Measurements from ENCODE around the gene FITM2.
A peak's percentile ranks its signal among the peaks of the same experiment; 100 is the strongest.
"Not testable (repeated sequence)": the region's sequence is repeated elsewhere in the genome, so short reads cannot be mapped to it uniquely, and the experiment has no call there.

FITM2 gene, protein sequence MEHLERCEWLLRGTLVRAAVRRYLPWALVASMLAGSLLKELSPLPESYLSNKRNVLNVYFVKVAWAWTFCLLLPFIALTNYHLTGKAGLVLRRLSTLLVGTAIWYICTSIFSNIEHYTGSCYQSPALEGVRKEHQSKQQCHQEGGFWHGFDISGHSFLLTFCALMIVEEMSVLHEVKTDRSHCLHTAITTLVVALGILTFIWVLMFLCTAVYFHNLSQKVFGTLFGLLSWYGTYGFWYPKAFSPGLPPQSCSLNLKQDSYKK

GRCh38 chr20:44310664-44311639 is at the start of gene FITM2:
Gene FITM2, minus strand, starts transcription at chr20:44311202. Its CDS starts 54 bp downstream, at chr20:44311148.
- DNase-seq: peak; percentile 98

- no peak for DNase-seq
Measured at GRCh38 chr20:44360221-44360620, 49.2 kb upstream of the FITM2 start.

- no peak for DNase-seq
Measured at GRCh38 chr20:44358776-44359175, 47.8 kb upstream of the FITM2 start.

DNA sequence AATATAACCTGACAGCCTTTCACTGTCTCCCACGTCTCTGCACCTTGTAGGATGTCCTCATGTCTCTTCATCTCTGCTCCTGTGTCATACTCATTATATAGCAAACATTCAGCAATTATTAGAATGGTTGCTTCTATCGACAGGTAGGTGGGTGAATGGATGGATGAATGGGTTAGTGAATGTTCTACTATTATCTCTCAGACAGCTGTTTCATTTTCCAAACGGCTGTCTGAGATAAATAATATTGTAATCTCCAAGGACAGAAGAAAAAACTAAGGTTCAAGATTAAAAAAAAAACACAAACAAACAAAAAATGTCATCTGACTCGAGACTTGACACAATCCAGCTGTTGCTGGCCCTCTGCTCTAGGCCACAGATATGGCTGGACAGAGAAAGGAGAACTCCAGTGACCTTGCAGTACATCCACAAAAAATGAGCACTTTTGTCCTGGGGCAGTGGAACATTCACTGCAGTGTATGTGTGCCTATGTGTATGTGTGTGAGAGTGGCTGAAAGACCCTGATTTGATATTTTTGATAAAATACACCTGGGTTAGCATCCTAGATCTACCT is 46.6 kb upstream of the FITM2 start:
- no peak for DNase-seq

DNA sequence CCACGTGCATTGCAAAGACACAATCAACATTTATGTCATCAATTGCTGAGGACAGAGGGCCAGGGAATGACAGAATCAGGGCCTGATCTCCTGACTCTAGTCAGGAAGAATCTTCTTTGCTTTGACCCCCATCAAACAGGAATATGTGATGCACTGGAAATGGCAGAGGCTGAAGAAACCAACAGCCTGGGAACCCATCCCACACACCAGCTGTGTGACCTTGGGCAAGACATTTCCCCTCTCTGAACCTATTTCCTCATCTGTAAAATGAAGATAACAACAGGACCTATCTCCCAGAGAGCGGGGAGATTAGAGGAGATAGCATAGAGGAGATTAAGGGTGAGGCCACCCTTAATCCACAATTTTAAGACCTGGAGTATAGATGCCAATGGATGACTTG is 46.0 kb upstream of the FITM2 start:
- no peak for DNase-seq

DNA sequence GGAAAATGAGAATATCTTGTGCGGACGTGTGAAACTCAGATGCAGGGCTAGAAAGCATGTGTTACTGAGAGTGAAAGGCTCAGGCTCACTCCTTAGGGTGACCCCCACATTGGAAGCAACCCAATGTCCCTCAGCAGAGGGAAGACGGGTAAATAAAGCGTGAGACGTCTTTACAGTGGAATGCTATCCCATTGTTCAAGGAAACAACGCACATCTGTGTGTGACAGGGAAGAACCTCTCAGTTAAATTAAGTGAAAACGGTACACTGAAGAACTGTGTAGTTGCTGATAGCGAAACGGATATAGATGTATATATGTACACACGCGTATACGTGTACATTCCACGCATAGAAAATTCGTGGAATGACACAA is 45.3 kb upstream of the FITM2 start:
- DNase-seq: no peak

GRCh38 chr20:44355498-44356352 is 44.7 kb upstream of the FITM2 start, which contains the start of gene HNF4A:
Gene HNF4A, plus strand, starts transcription at chr20:44355699. Its CDS starts 106 bp downstream, at chr20:44355805.
- no peak for DNase-seq

- DNase-seq: no peak
Measured at GRCh38 chr20:44354979-44355497, 44.0 kb upstream of the FITM2 start.

GRCh38 chr20:44350567-44350966 is 39.6 kb upstream of the FITM2 start:
- no peak for DNase-seq

- DNase-seq: no peak
Measured at GRCh38 chr20:44349349-44349748, 38.3 kb upstream of the FITM2 start.

- no peak for DNase-seq
Measured at GRCh38 chr20:44348168-44348659, 37.2 kb upstream of the FITM2 start.

- not testable (repeated sequence) for DNase-seq
Measured at GRCh38 chr20:44345941-44346340, 34.9 kb upstream of the FITM2 start.

DNA sequence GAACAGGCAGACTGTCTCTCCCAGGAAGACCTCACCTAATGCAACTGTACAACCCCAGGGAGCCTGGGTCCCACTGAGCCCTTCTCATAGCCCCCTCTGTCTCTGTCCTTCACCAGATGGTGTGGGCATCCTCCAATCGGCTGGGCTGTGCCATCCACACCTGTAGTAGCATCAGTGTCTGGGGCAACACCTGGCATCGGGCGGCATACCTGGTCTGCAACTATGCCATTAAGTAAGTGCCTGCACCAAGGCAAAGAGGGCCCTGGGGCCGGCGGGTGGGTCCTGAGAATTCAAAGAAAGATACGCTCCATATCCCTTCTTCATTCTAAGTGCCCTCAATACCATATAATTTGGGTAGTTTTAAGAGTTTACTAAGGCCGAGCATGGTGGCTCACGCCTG is 34.1 kb upstream of the FITM2 start:
- no peak for DNase-seq

DNA sequence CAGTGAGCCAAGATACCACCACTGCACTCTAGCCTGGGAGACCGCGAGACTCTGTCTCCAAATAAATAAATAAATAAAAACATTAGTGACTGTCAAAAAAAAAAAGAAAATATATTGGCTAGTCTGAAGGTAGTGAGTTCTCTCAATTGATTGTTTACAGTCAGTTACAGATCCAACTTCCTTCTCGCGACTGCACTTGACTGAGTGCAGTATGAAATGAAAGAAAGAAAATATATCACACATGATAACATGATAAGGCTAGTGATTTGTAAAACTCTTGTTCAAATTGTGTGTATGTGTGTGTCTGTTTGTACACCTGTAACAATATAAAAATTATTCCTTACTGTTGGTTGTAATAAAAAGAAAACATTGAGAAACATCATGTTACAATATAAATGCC is 33.7 kb upstream of the FITM2 start:
- DNase-seq: no peak

- no peak for DNase-seq
Measured at GRCh38 chr20:44343162-44343675, 32.2 kb upstream of the FITM2 start.

- DNase-seq: no peak
Measured at GRCh38 chr20:44342248-44342647, 31.2 kb upstream of the FITM2 start.

GRCh38 chr20:44336725-44337380 is 25.9 kb upstream of the FITM2 start, which contains the start of gene R3HDML:
Gene R3HDML, plus strand, starts transcription at chr20:44337043. Its CDS starts 115 bp downstream, at chr20:44337158.
- no peak for DNase-seq

GRCh38 chr20:44336086-44336485 is 25.1 kb upstream of the FITM2 start:
- no peak for DNase-seq

DNA sequence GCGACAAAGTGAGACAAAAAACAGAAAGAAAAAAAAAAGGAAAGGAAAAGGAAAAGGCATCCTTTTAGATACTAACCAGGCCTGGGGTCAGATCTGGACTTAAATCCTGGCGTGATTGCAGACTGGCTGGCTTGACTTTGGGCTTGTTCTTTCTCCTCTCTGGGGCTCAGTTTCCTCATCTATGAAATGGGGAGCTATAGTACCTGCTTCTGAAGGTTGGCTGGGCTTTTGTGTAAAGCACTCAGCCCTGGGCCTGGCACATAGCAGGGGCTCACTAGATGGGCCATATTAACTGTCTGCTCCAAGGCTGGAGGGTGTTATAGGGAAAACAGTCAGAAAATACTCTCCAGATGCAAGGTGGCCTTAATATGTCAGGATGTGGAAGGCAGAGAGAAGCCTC is 24.7 kb upstream of the FITM2 start:
- no peak for DNase-seq

- no peak for DNase-seq
Measured at GRCh38 chr20:44334709-44335108, 23.7 kb upstream of the FITM2 start.

DNA sequence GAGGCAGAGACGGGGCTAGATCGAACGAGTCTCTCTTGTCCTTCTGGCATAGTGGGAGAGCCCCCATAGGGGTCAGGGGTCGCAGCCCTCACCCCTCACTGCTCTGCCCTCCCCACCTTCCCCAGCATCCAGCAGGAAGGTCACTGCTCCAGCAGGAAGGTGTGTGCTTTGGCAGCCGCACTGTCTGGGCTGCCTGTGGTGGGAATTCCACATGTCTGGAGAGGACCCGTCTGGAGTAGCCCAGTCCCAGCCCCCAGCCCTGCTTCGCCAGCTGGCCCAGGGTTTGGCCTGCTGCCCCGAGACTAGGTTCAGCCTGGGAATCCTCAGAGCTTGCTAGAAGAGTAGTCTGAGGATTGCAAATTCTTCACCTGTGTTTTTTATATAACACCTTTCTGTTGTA is 23.3 kb upstream of the FITM2 start:
- no peak for DNase-seq
